GM18511 (cell line): ENCODE data around the gene DOCK2.
"Not testable (repeated sequence)": the region's sequence is repeated elsewhere in the genome, so short reads cannot be mapped to it uniquely, and the experiment has no call there.

Experiments used
- ATAC-seq: cut with Tn5 transposase; IDR thresholded peaks from one replicate; pipeline ENCODE4 v1.9.1; 2021; ENCODE audit warnings: mild to moderate bottlenecking, moderate library complexity; ENCODE audit not compliant: unreplicated experiment

Gene DOCK2

GRCh38 chr5:169810524-169810923 lies 173.4 kb downstream of the DOCK2 start:
- ATAC-seq, result no peak

GRCh38 chr5:169811023-169811422 lies 173.9 kb downstream of the DOCK2 start:
- no peak for ATAC-seq

- no peak for ATAC-seq
Observed at GRCh38 chr5:169811680-169812079, 174.6 kb downstream of the DOCK2 start.

- ATAC-seq, result no peak
Observed at GRCh38 chr5:169812786-169813185, 175.7 kb downstream of the DOCK2 start.

- ATAC-seq, result no peak
Observed at GRCh38 chr5:169814045-169814444, 177.0 kb downstream of the DOCK2 start.

GRCh38 chr5:169814522-169814921 lies 177.4 kb downstream of the DOCK2 start:
- no peak for ATAC-seq

- ATAC-seq, result no peak
Observed at GRCh38 chr5:169817031-169817430, 180.0 kb downstream of the DOCK2 start.

GRCh38 chr5:169826618-169827017 lies 189.5 kb downstream of the DOCK2 start:
- ATAC-seq, result no peak

- ATAC-seq, result no peak
Observed at GRCh38 chr5:169827769-169828168, 190.7 kb downstream of the DOCK2 start.

GRCh38 chr5:169828385-169828784 lies 191.3 kb downstream of the DOCK2 start:
- peak; percentile 63 for ATAC-seq

- ATAC-seq, result no peak
Observed at GRCh38 chr5:169831331-169831730, 194.3 kb downstream of the DOCK2 start.

- no peak for ATAC-seq
Observed at GRCh38 chr5:169832304-169832703, 195.2 kb downstream of the DOCK2 start.

GRCh38 chr5:169832845-169833244 lies 195.8 kb downstream of the DOCK2 start:
- no peak for ATAC-seq

GRCh38 chr5:169833681-169834292 lies 196.7 kb downstream of the DOCK2 start:
- ATAC-seq, result not testable (repeated sequence)

GRCh38 chr5:169834540-169834939 lies 197.5 kb downstream of the DOCK2 start:
- not testable (repeated sequence) for ATAC-seq

- no peak for ATAC-seq
Observed at GRCh38 chr5:169836835-169837536, 199.9 kb downstream of the DOCK2 start.

GRCh38 chr5:169837686-169838085 lies 200.6 kb downstream of the DOCK2 start:
- ATAC-seq, result no peak

- ATAC-seq, result peak; percentile 91
Observed at GRCh38 chr5:169838688-169839087, 201.6 kb downstream of the DOCK2 start.

- no peak for ATAC-seq
Observed at GRCh38 chr5:169840405-169840804, 203.3 kb downstream of the DOCK2 start.

GRCh38 chr5:169842699-169843098 lies 205.6 kb downstream of the DOCK2 start:
- no peak for ATAC-seq

- ATAC-seq, result no peak
Observed at GRCh38 chr5:169847519-169847918, 210.4 kb downstream of the DOCK2 start.

GRCh38 chr5:169848271-169848670 lies 211.2 kb downstream of the DOCK2 start:
- ATAC-seq, result no peak

GRCh38 chr5:169848792-169849191 lies 211.7 kb downstream of the DOCK2 start:
- no peak for ATAC-seq
